OCI-LY3 (cell line): Measurements from ENCODE around the gene NCAPG2.

Experiments used
- H2AFZ ChIP-seq: fragments of 200-600, 300-600 bp; shearing (Covaris generic); 2 replicates; pipeline ENCODE4 v1.6.0; 2014; ENCODE audit warnings: antibody characterized with exemption, low read depth, low read length
- H3K27ac ChIP-seq: fragments of 200-600, 300-600 bp; sonication (generic); 2 replicates; pipeline ENCODE4 v1.5.1; 2014; ENCODE audit warnings: mild to moderate bottlenecking, low read length, moderate library complexity, mixed read lengths
- H3K27me3 ChIP-seq: fragments of 200-600, 300-600 bp; sonication (generic); 2 replicates; pipeline ENCODE4 v1.6.1; 2014; ENCODE audit warnings: low read depth, low read length, mixed read lengths
- H3K36me3 ChIP-seq: fragments of 200-600, 300-600 bp; sonication (generic); replicated peaks from 2 replicates; pipeline ENCODE3; 2014; ENCODE audit warnings: low read depth, low read length, mixed read lengths
- H3K4me1 ChIP-seq: fragments of 300-600, 200-600 bp; sonication (generic); 2 replicates; pipeline ENCODE4 v1.6.1; 2014; ENCODE audit warnings: low read length, mixed read lengths
- H3K4me2 ChIP-seq: fragments of 200-600, 300-600 bp; sonication (generic); 2 replicates; pipeline ENCODE4 v1.6.1; 2014; ENCODE audit warnings: low read length, mixed read lengths
- H3K4me3 ChIP-seq: fragments of 300-600, 200-600 bp; sonication (generic); 2 replicates; pipeline ENCODE4 v1.5.1; 2014; ENCODE audit warnings: antibody characterized with exemption, mild to moderate bottlenecking, low read length, moderate library complexity
- H3K79me2 ChIP-seq: fragments of 300-600, 200-600 bp; shearing (Covaris generic); 2 replicates; pipeline ENCODE4 v1.6.1; 2014; ENCODE audit warnings: mild to moderate bottlenecking, low read length, mixed read lengths
- H3K9ac ChIP-seq: fragments of 300-600, 200-600 bp; shearing (Covaris generic); 2 replicates; pipeline ENCODE4 v1.6.0; 2014; ENCODE audit warnings: mild to moderate bottlenecking, low read length, moderate library complexity
- H3K9me3 ChIP-seq: fragments of 200-600, 300-600 bp; shearing (Covaris generic); 2 replicates; pipeline ENCODE4 v1.6.1; 2014; ENCODE audit warnings: low read length, mixed read lengths; ENCODE audit not compliant: insufficient read depth
- H4K20me1 ChIP-seq: fragments of 200-600, 300-600 bp; sonication (generic); 2 replicates; pipeline ENCODE4 v1.6.1; 2016; ENCODE audit warnings: low read length, mixed read lengths; ENCODE audit not compliant: insufficient read depth
- CTCF ChIP-seq: fragments of 200-600, 300-600 bp; sonication (generic); IDR thresholded peaks from 2 replicates; pipeline ENCODE4 v1.5.1; 2014; ENCODE audit warnings: antibody characterized with exemption, low read length, low read depth
- EZH2phosphoT487 ChIP-seq: fragments of 200-600 bp; shearing (Covaris generic); IDR thresholded peaks from 2 replicates; pipeline ENCODE4 v1.6.1; 2018; ENCODE audit warnings: antibody characterized with exemption, mixed run types, low read depth

NCAPG2 gene

GRCh38 chr7:158612546-158612945, 92.1 kb downstream of the NCAPG2 start:
- Histone ChIP-seq H3K4me2 (peak overlapping the region; percentile 54; the same call in 1 of the 2 replicates), H3K79me2 (no peaks in the 10 kb centered on the region), H2AFZ (no peak overlapping the region), H3K4me1 (peaks cover 16% of the 10 kb centered on the region), H3K4me3 (no peak overlapping the region), H3K36me3 (peaks cover 13% of the 10 kb centered on the region), H3K9me3 (no peaks in the 10 kb centered on the region), H3K27ac (no peak overlapping the region), H4K20me1 (peaks cover 23% of the 10 kb centered on the region; the same call in 1 of the 2 replicates), H3K9ac (no peak overlapping the region), H3K27me3 (no peaks in the 10 kb centered on the region)
- TF ChIP-seq CTCF (no peak), EZH2phosphoT487 (no peak)

GRCh38 chr7:158611541-158611940, 93.1 kb downstream of the NCAPG2 start:
- Histone ChIP-seq H3K36me3 (peaks cover 19% of the 10 kb centered on the region), H3K79me2 (no peaks in the 10 kb centered on the region), H4K20me1 (peaks cover 23% of the 10 kb centered on the region; the same call in 1 of the 2 replicates), H3K27me3 (no peaks in the 10 kb centered on the region), H2AFZ (no peak overlapping the region), H3K9ac (no peak overlapping the region), H3K9me3 (no peaks in the 10 kb centered on the region), H3K4me1 (peaks cover 16% of the 10 kb centered on the region), H3K27ac (no peak overlapping the region), H3K4me2 (no peak overlapping the region), H3K4me3 (no peak overlapping the region)
- no peak for TF ChIP-seq CTCF
- no peak for TF ChIP-seq EZH2phosphoT487

GRCh38 chr7:158609313-158609974, 95.2 kb downstream of the NCAPG2 start:
- no peaks in the 10 kb centered on the region for H3K79me2 ChIP-seq
- peaks cover 23% of the 10 kb centered on the region for H3K36me3 ChIP-seq
- no peak overlapping the region for H3K4me2 ChIP-seq
- peaks cover 16% of the 10 kb centered on the region for H3K4me1 ChIP-seq
- peaks cover 23% of the 10 kb centered on the region; the same call in 1 of the 2 replicates for H4K20me1 ChIP-seq
- no peaks in the 10 kb centered on the region for H3K27me3 ChIP-seq
- no peak overlapping the region for H3K9ac ChIP-seq
- H3K9me3 ChIP-seq, result no peaks in the 10 kb centered on the region
- TF ChIP-seq CTCF, result no peak
- no peak overlapping the region for H3K27ac ChIP-seq
- H2AFZ ChIP-seq, result no peak overlapping the region
- no peak overlapping the region for H3K4me3 ChIP-seq

GRCh38 chr7:158607563-158607962, 97.0 kb downstream of the NCAPG2 start:
- TF ChIP-seq CTCF (no peak), EZH2phosphoT487 (no peak)
- Histone ChIP-seq H3K27me3 (no peaks in the 10 kb centered on the region), H4K20me1 (peaks cover 11% of the 10 kb centered on the region; the same call in 1 of the 2 replicates)

More at GRCh38 chr7:158607563-158607962, 97.0 kb downstream of the NCAPG2 start:
- Histone ChIP-seq H3K9ac (no peak overlapping the region), H3K4me1 (peaks cover 19% of the 10 kb centered on the region), H3K27ac (no peak overlapping the region), H3K79me2 (no peaks in the 10 kb centered on the region), H2AFZ (no peak overlapping the region), H3K9me3 (no peaks in the 10 kb centered on the region), H3K4me3 (no peak overlapping the region), H3K4me2 (no peak overlapping the region), H3K36me3 (peaks cover 23% of the 10 kb centered on the region)
